ENCODE measurements around the gene STAT5B. TPM values are rescaled to one million over a fixed set of nuclear protein-coding genes. Genes with fewer than 3 reads are reported as not detected.
"Not testable (repeated sequence)": the region's sequence is repeated elsewhere in the genome, so short reads cannot be mapped to it uniquely, and the experiment has no call there.

Gene STAT5B
- total and polyA plus RNA-seq, 2 of the 13 experiments (the other 11 are each of a cell fraction or from before 2014, with no cell fraction given): 21.0 to 42.8 TPM

DNA sequence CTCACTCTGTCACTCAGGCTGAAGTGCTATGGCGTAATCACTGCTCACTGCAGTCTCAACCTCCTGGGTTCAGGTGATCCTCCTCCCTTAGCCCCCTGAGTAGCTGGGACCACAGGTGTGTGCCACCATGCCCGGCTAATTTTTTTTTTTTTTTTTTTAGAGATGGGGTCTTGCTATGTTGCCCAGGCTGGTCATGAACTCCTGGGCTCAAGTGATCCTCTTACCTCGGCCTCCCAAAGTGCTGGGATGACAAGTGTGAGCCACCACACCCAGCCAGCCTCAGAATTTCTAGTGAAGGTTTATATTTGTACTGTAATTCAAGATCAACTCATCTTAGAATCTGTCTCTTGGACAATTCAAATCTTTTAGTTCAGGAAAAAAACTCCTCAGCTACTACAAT lies 32.1 kb downstream of the STAT5B start:
- intact Hi-C loops (cut with micrococcal nuclease; ENCODE audit: unreplicated experiment): loop anchor here (10.0 kb wide), 1 partner anchor 59 kb away; the partner anchor contains the start of genes HCRT and KCNH4
- DNase-seq (ENCODE audit: low spot score); ATAC-seq; H4K20me1 ChIP-seq (ENCODE audit: insufficient read depth, low read length); H3K27me3 ChIP-seq (ENCODE audit: control insufficient read depth in 1 of 2, insufficient read depth in 2 of 2, low read length in 2 of 2); H3K4me3 ChIP-seq (replicated peaks in 1 of 3; ENCODE audit: insufficient read depth in 1 of 3, low read depth in 2 of 3, low read length in 3 of 3); FAIRE-seq; H3K4me2 ChIP-seq (ENCODE audit: low read depth, low read length); in situ Hi-C loops (cut with HindIII; ENCODE audit: extremely low pct_ligation_motif_present, low pct_unique_long_range_greater_than_20kb); H3K9me3 ChIP-seq (ENCODE audit: low read length); BruUV-seq (replicated peaks); H3K27ac ChIP-seq (ENCODE audit: extremely low read length, insufficient read depth, low read length); H3K36me3 ChIP-seq (replicated peaks in 1 of 2; ENCODE audit: control insufficient read depth in 1 of 2, insufficient read depth in 2 of 2, low read length in 2 of 2); H3K9ac ChIP-seq (ENCODE audit: insufficient read depth, low read depth, low read length); H2AFZ ChIP-seq (ENCODE audit: low read length); CTCF ChIA-PET (ENCODE audit: low intra/inter-chr PET ratio, low total read pairs): not testable (repeated sequence)
- H3K79me2 ChIP-seq (ENCODE audit: insufficient read depth, low read length): peaks cover 24% of the 10 kb centered on the region
- POLR2A ChIA-PET: interaction anchor here (1.1 kb wide), 1 partner anchor 56 kb away, joined by 3 read pairs; no protein-coding TSS in a partner anchor
- 95% methylated on average over 3 of the region's 3 CpGs for WGBS (ENCODE audit: low lambda C conversion rate)
- peaks cover 55% of the 10 kb centered on the region for H3K4me1 ChIP-seq (ENCODE audit: insufficient read depth, low read length)
- peak; percentile 82; the same call in 1 of the 2 replicates for TF ChIP-seq ZNF121 (CRISPR knock-in tag; IDR thresholded peaks at IDR 0.05)

DNA sequence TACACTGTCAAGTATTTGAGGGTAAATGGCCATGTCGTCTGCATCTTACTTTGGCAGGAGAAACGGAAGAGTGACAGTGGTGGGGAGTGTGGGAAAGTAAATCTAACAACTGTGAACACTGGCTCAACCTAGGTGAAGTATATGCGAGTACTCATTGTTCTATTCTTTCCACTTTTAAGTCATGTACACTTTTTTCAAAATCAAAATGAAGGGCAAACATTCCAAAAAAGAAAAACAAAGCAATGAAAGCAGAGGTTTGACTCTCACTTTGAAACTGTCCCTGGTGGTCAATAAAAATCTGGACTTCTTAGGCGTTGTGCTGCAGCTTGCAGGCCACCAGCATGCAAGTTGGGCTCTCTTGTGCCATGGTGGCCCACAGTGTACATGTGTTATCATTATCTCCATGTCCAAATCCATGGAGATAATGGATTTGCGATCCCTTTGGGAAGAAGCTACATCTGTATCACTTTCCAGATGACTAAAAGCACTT lies 32.7 kb downstream of the STAT5B start:
- ATAC-seq (peak; percentile 51), FAIRE-seq (no peak), DNase-seq (ENCODE audit: low spot score) (peak; percentile 22)
- 71% methylated on average over 5 of the region's 5 CpGs for WGBS (ENCODE audit: low lambda C conversion rate)
- Histone ChIP-seq H3K4me3 (replicated peaks in 1 of 3; ENCODE audit: insufficient read depth in 1 of 3, low read depth in 2 of 3, low read length in 3 of 3) (no peak overlapping the region), H3K9ac (ENCODE audit: insufficient read depth, low read depth, low read length) (no peak overlapping the region), H3K9me3 (ENCODE audit: low read length) (no peaks in the 10 kb centered on the region), H3K27ac (ENCODE audit: extremely low read length, insufficient read depth, low read length) (no peak overlapping the region), H2AFZ (ENCODE audit: low read length) (no peak overlapping the region), H3K4me2 (ENCODE audit: low read depth, low read length) (no peak overlapping the region), H4K20me1 (ENCODE audit: insufficient read depth, low read length) (no peaks in the 10 kb centered on the region; the same call in 1 of the 2 replicates), H3K79me2 (ENCODE audit: insufficient read depth, low read length) (peaks cover 24% of the 10 kb centered on the region), H3K4me1 (ENCODE audit: insufficient read depth, low read length) (peaks cover 50% of the 10 kb centered on the region), H3K36me3 (replicated peaks in 1 of 2; ENCODE audit: control insufficient read depth in 1 of 2, insufficient read depth in 2 of 2, low read length in 2 of 2) (no peaks in the 10 kb centered on the region), H3K27me3 (ENCODE audit: control insufficient read depth in 1 of 2, insufficient read depth in 2 of 2, low read length in 2 of 2) (no peaks in the 10 kb centered on the region)
- intact Hi-C loops (cut with micrococcal nuclease; ENCODE audit: unreplicated experiment): loop anchor here (10.0 kb wide), 1 partner anchor 59 kb away; the partner anchor contains the start of genes HCRT and KCNH4
- no TSS peak for BruUV-seq (replicated peaks)
- ChIA-PET POLR2A (no interaction called here), CTCF (ENCODE audit: low intra/inter-chr PET ratio, low total read pairs) (no interaction called here)
- in situ Hi-C loops (cut with HindIII; ENCODE audit: extremely low pct_ligation_motif_present, low pct_unique_long_range_greater_than_20kb): no loop called here
- TF ChIP-seq ZNF713 (CRISPR knock-in tag; IDR thresholded peaks at IDR 0.05) (no peak), FIP1L1 (IDR thresholded peaks at IDR 0.05; ENCODE audit: borderline replicate concordance, insufficient read depth, low read depth, low read length) (no peak)
- TF ChIP-seq, protein P1, sequence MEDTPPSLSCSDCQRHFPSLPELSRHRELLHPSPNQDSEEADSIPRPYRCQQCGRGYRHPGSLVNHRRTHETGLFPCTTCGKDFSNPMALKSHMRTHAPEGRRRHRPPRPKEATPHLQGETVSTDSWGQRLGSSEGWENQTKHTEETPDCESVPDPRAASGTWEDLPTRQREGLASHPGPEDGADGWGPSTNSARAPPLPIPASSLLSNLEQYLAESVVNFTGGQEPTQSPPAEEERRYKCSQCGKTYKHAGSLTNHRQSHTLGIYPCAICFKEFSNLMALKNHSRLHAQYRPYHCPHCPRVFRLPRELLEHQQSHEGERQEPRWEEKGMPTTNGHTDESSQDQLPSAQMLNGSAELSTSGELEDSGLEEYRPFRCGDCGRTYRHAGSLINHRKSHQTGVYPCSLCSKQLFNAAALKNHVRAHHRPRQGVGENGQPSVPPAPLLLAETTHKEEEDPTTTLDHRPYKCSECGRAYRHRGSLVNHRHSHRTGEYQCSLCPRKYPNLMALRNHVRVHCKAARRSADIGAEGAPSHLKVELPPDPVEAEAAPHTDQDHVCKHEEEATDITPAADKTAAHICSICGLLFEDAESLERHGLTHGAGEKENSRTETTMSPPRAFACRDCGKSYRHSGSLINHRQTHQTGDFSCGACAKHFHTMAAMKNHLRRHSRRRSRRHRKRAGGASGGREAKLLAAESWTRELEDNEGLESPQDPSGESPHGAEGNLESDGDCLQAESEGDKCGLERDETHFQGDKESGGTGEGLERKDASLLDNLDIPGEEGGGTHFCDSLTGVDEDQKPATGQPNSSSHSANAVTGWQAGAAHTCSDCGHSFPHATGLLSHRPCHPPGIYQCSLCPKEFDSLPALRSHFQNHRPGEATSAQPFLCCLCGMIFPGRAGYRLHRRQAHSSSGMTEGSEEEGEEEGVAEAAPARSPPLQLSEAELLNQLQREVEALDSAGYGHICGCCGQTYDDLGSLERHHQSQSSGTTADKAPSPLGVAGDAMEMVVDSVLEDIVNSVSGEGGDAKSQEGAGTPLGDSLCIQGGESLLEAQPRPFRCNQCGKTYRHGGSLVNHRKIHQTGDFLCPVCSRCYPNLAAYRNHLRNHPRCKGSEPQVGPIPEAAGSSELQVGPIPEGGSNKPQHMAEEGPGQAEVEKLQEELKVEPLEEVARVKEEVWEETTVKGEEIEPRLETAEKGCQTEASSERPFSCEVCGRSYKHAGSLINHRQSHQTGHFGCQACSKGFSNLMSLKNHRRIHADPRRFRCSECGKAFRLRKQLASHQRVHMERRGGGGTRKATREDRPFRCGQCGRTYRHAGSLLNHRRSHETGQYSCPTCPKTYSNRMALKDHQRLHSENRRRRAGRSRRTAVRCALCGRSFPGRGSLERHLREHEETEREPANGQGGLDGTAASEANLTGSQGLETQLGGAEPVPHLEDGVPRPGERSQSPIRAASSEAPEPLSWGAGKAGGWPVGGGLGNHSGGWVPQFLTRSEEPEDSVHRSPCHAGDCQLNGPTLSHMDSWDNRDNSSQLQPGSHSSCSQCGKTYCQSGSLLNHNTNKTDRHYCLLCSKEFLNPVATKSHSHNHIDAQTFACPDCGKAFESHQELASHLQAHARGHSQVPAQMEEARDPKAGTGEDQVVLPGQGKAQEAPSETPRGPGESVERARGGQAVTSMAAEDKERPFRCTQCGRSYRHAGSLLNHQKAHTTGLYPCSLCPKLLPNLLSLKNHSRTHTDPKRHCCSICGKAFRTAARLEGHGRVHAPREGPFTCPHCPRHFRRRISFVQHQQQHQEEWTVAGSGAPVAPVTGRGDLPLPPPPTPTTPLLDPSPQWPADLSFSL (CRISPR knock-in tag; IDR thresholded peaks at IDR 0.05): no peak
- TF ChIP-seq, protein P2, sequence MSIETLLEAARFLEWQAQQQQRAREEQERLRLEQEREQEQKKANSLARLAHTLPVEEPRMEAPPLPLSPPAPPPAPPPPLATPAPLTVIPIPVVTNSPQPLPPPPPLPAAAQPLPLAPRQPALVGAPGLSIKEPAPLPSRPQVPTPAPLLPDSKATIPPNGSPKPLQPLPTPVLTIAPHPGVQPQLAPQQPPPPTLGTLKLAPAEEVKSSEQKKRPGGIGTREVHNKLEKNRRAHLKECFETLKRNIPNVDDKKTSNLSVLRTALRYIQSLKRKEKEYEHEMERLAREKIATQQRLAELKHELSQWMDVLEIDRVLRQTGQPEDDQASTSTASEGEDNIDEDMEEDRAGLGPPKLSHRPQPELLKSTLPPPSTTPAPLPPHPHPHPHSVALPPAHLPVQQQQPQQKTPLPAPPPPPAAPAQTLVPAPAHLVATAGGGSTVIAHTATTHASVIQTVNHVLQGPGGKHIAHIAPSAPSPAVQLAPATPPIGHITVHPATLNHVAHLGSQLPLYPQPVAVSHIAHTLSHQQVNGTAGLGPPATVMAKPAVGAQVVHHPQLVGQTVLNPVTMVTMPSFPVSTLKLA (IDR thresholded peaks at IDR 0.05): no peak
